22Rv1 (cell line): Measurements from ENCODE around the gene AP4E1.

Source experiments
- ZFX ChIP-seq: fragments of 450-650 bp; IDR thresholded peaks from 2 replicates; pipeline ENCODE4 v1.6.1; 2017; ENCODE audit warnings: antibody characterized with exemption, borderline replicate concordance
- TF ChIP-seq, protein P1 (sequence below): fragments of 450-650 bp; IDR thresholded peaks from 2 replicates; pipeline ENCODE4 v1.5.1; 2017; ENCODE audit warnings: mild to moderate bottlenecking

DNA sequence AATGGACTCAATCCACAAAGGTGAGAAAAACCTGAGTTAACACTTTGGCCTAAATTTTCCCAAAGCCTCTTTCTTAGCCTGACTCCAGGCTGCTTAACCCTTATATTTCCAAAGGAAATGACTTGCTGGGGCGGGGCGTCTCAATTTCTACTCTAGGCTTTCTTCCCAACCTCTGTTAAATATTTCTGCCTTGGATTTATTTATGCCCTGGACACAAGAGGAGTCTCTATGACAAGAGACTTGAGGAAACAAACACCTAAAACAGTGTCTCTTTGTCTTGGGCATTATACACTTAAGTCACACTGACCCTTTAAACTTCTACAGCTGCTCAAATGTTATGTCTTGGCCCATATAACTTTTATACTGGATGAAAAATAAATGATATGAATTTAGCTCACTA lies 28.3 kb upstream of the AP4E1 start:
- TF ChIP-seq, protein P1, sequence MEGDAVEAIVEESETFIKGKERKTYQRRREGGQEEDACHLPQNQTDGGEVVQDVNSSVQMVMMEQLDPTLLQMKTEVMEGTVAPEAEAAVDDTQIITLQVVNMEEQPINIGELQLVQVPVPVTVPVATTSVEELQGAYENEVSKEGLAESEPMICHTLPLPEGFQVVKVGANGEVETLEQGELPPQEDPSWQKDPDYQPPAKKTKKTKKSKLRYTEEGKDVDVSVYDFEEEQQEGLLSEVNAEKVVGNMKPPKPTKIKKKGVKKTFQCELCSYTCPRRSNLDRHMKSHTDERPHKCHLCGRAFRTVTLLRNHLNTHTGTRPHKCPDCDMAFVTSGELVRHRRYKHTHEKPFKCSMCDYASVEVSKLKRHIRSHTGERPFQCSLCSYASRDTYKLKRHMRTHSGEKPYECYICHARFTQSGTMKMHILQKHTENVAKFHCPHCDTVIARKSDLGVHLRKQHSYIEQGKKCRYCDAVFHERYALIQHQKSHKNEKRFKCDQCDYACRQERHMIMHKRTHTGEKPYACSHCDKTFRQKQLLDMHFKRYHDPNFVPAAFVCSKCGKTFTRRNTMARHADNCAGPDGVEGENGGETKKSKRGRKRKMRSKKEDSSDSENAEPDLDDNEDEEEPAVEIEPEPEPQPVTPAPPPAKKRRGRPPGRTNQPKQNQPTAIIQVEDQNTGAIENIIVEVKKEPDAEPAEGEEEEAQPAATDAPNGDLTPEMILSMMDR: no peak
- TF ChIP-seq ZFX: no peak
